ENCODE results near the gene PRAC1. TPM values are rescaled to one million over a fixed set of nuclear protein-coding genes. Genes with fewer than 3 reads are reported as not detected.

The PRAC1 gene
- polyA plus RNA-seq, 1 of the 3 experiments (the other 2 are of a cell fraction), result not detected

GRCh38 chr17:48715496-48716399, 6.6 kb downstream of the PRAC1 start:
- Histone ChIP-seq H3K36me3 (replicated peaks in 1 of 2; ENCODE audit: control insufficient read depth in 1 of 2, insufficient read depth in 2 of 2, low read length in 1 of 2) (no peaks in the 10 kb centered on the region), H3K9me2 (no peaks in the 10 kb centered on the region), H3F3A (replicated peaks; ENCODE audit: insufficient read depth) (peaks cover 3% of the 10 kb centered on the region), H3K9ac (no peak overlapping the region), H3K4me1 (ENCODE audit: control insufficient read depth in 1 of 2, insufficient read depth in 2 of 2, low read depth in 1 of 2, low read length in 1 of 2) (no peaks in the 10 kb centered on the region), H3K4me2 (no peak overlapping the region), H3K27ac (ENCODE audit: low read depth in 2 of 2, low read length in 1 of 2) (no peak overlapping the region), H4K20me1 (ENCODE audit: insufficient read depth) (peaks cover 5% of the 10 kb centered on the region; the same call in 1 of the 2 replicates), H3K9me3 (no peaks in the 10 kb centered on the region), H3K27me3 (ENCODE audit: insufficient read depth) (peaks cover 93% of the 10 kb centered on the region), H3K4me3 (ENCODE audit: low read depth in 2 of 2, low read length in 1 of 2) (no peak overlapping the region), H3K79me2 (ENCODE audit: insufficient read depth) (no peaks in the 10 kb centered on the region), H2AFZ (ENCODE audit: low read depth) (no peak overlapping the region)
- DNase-seq, result no peak
- ChIA-PET POLR2A (no interaction called here), CTCF (interaction anchor here (1.0 to 13.9 kb wide), 7 partner anchors 9 to 319 kb away, joined by 3 to 328 read pairs (median 9); no protein-coding TSS in a partner anchor)
- no peak for TF ChIP-seq YY1 (IDR thresholded peaks at IDR 0.05; ENCODE audit: low read depth)
- TF ChIP-seq FOSL2 (IDR thresholded peaks at IDR 0.05; ENCODE audit: borderline replicate concordance, low read depth), result no peak
- no peak for TF ChIP-seq IRF3 (IDR thresholded peaks at IDR 0.05; ENCODE audit: low read depth, low read length)
- TF ChIP-seq, protein P1, sequence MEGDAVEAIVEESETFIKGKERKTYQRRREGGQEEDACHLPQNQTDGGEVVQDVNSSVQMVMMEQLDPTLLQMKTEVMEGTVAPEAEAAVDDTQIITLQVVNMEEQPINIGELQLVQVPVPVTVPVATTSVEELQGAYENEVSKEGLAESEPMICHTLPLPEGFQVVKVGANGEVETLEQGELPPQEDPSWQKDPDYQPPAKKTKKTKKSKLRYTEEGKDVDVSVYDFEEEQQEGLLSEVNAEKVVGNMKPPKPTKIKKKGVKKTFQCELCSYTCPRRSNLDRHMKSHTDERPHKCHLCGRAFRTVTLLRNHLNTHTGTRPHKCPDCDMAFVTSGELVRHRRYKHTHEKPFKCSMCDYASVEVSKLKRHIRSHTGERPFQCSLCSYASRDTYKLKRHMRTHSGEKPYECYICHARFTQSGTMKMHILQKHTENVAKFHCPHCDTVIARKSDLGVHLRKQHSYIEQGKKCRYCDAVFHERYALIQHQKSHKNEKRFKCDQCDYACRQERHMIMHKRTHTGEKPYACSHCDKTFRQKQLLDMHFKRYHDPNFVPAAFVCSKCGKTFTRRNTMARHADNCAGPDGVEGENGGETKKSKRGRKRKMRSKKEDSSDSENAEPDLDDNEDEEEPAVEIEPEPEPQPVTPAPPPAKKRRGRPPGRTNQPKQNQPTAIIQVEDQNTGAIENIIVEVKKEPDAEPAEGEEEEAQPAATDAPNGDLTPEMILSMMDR (IDR thresholded peaks at IDR 0.05), result no peak
- no peak for TF ChIP-seq SMC3 (IDR thresholded peaks at IDR 0.05; ENCODE audit: low read depth, low read length)
- no peak for TF ChIP-seq FOXJ3 (CRISPR knock-in tag; IDR thresholded peaks at IDR 0.05)
- TF ChIP-seq, protein P2, sequence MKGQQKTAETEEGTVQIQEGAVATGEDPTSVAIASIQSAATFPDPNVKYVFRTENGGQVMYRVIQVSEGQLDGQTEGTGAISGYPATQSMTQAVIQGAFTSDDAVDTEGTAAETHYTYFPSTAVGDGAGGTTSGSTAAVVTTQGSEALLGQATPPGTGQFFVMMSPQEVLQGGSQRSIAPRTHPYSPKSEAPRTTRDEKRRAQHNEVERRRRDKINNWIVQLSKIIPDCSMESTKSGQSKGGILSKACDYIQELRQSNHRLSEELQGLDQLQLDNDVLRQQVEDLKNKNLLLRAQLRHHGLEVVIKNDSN (IDR thresholded peaks at IDR 0.05; ENCODE audit: borderline replicate concordance, low read depth), result no peak
- no peak for TF ChIP-seq RAD21 (IDR thresholded peaks at IDR 0.05; ENCODE audit: low read length)
- 14% methylated on average over 5 of the region's 5 CpGs for WGBS (ENCODE audit: low lambda C conversion rate)

GRCh38 chr17:48711128-48711527, 11.2 kb downstream of the PRAC1 start:
- no peaks in the 10 kb centered on the region for H3K79me2 ChIP-seq (ENCODE audit: insufficient read depth)
- no peaks in the 10 kb centered on the region for H4K20me1 ChIP-seq (ENCODE audit: insufficient read depth)
- no peaks in the 10 kb centered on the region for H3K36me3 ChIP-seq (replicated peaks in 1 of 2; ENCODE audit: control insufficient read depth in 1 of 2, insufficient read depth in 2 of 2, low read length in 1 of 2)
- H2AFZ ChIP-seq (ENCODE audit: low read depth), result no peak overlapping the region
- no peaks in the 10 kb centered on the region for H3K9me3 ChIP-seq
- peaks cover 3% of the 10 kb centered on the region for H3F3A ChIP-seq (replicated peaks; ENCODE audit: insufficient read depth)
- DNase-seq, result no peak
- no peaks in the 10 kb centered on the region for H3K9me2 ChIP-seq
- H3K27ac ChIP-seq (ENCODE audit: low read depth in 2 of 2, low read length in 1 of 2), result no peak overlapping the region
- WGBS (ENCODE audit: low lambda C conversion rate), result 3% methylated on average over 4 of the region's 4 CpGs
- H3K4me2 ChIP-seq, result no peak overlapping the region
- peaks cover 97% of the 10 kb centered on the region for H3K27me3 ChIP-seq (ENCODE audit: insufficient read depth)
- ChIA-PET POLR2A (no interaction called here), CTCF (interaction anchor here (0.7 to 5.2 kb wide), 5 partner anchors 13 to 168 kb away, joined by 4 to 49 read pairs (median 14); partner anchors contain the start of gene PRAC2)
- H3K4me3 ChIP-seq (ENCODE audit: low read depth in 2 of 2, low read length in 1 of 2), result no peak overlapping the region
- H3K9ac ChIP-seq, result no peak overlapping the region
- H3K4me1 ChIP-seq (ENCODE audit: control insufficient read depth in 1 of 2, insufficient read depth in 2 of 2, low read depth in 1 of 2, low read length in 1 of 2), result no peaks in the 10 kb centered on the region
- TF ChIP-seq IRF3 (IDR thresholded peaks at IDR 0.05; ENCODE audit: low read depth, low read length), result no peak
- no peak for TF ChIP-seq TAF1 (IDR thresholded peaks at IDR 0.05; ENCODE audit: borderline replicate concordance, low read depth, low read length)
- TF ChIP-seq GABPA (IDR thresholded peaks at IDR 0.05; ENCODE audit: low read depth), result no peak
- TF ChIP-seq RFX5 (IDR thresholded peaks at IDR 0.05; ENCODE audit: low read length), result no peak
- no peak for TF ChIP-seq PBX3 (IDR thresholded peaks at IDR 0.05)
- TF ChIP-seq, protein P3, sequence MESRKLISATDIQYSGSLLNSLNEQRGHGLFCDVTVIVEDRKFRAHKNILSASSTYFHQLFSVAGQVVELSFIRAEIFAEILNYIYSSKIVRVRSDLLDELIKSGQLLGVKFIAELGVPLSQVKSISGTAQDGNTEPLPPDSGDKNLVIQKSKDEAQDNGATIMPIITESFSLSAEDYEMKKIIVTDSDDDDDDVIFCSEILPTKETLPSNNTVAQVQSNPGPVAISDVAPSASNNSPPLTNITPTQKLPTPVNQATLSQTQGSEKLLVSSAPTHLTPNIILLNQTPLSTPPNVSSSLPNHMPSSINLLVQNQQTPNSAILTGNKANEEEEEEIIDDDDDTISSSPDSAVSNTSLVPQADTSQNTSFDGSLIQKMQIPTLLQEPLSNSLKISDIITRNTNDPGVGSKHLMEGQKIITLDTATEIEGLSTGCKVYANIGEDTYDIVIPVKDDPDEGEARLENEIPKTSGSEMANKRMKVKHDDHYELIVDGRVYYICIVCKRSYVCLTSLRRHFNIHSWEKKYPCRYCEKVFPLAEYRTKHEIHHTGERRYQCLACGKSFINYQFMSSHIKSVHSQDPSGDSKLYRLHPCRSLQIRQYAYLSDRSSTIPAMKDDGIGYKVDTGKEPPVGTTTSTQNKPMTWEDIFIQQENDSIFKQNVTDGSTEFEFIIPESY (IDR thresholded peaks at IDR 0.05; ENCODE audit: borderline replicate concordance, low read depth), result no peak
- TF ChIP-seq RCOR1 (IDR thresholded peaks at IDR 0.05; ENCODE audit: low read length), result no peak
- TF ChIP-seq, protein P4, sequence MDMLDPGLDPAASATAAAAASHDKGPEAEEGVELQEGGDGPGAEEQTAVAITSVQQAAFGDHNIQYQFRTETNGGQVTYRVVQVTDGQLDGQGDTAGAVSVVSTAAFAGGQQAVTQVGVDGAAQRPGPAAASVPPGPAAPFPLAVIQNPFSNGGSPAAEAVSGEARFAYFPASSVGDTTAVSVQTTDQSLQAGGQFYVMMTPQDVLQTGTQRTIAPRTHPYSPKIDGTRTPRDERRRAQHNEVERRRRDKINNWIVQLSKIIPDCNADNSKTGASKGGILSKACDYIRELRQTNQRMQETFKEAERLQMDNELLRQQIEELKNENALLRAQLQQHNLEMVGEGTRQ (IDR thresholded peaks at IDR 0.05; ENCODE audit: borderline replicate concordance, low read depth, low read length), result no peak

Measured in SK-N-SH (cell line).